HEK293T (cell line): ENCODE measurements around the gene B4GALT7.

Source experiments
- CTCF ChIA-PET: fragments of 350-600 bp; formaldehyde crosslinking; extraction: SDS; loops from one replicate; lab custom pipeline; 2021; ENCODE audit warnings: antibody characterized with exemption, inconsistent platforms; lab: Yijun Ruan, JAX
- POLR2A ChIA-PET: fragments of 350-600 bp; formaldehyde crosslinking; extraction: SDS; loops from one replicate; lab custom pipeline; 2020; ENCODE audit warnings: antibody characterized with exemption, inconsistent platforms; lab: Yijun Ruan, JAX
- DNase-seq: peaks from one replicate; pipeline ENCODE4 v3.0.0; 2012; ENCODE audit warnings: mixed read lengths; ENCODE audit errors: extremely low spot score
- ARNT ChIP-seq: fragments of 450-650 bp; IDR thresholded peaks from 2 replicates; pipeline ENCODE4 v1.6.1; 2017; ENCODE audit warnings: mild to moderate bottlenecking
- BHLHE40 ChIP-seq: fragments of 450-650 bp; IDR thresholded peaks from 2 replicates; pipeline ENCODE4 v1.6.1; 2016; ENCODE audit warnings: mild to moderate bottlenecking, moderate library complexity, borderline replicate concordance
- CTBP1 ChIP-seq: fragments of 450-650 bp; IDR thresholded peaks from 2 replicates; pipeline ENCODE4 v1.6.1; 2016; ENCODE audit warnings: borderline replicate concordance
- ELF4 ChIP-seq: fragments of 450-650 bp; IDR thresholded peaks from 2 replicates; pipeline ENCODE4 v1.6.1; 2017; ENCODE audit warnings: antibody characterized with exemption
- FOXA1 ChIP-seq: fragments of 450-650 bp; IDR thresholded peaks from 2 replicates; pipeline ENCODE4 v1.6.1; 2016; ENCODE audit warnings: mild to moderate bottlenecking
- FOXK2 ChIP-seq: fragments of 450-650 bp; IDR thresholded peaks from 2 replicates; pipeline ENCODE4 v1.6.1; 2016; ENCODE audit warnings: mild to moderate bottlenecking
- FOXM1 ChIP-seq: fragments of 450-650 bp; IDR thresholded peaks from 2 replicates; pipeline ENCODE4 v1.6.1; 2017; ENCODE audit warnings: mild to moderate bottlenecking, borderline replicate concordance
- HDGF ChIP-seq: fragments of 450-650 bp; IDR thresholded peaks from 2 replicates; pipeline ENCODE4 v1.6.1; 2017; ENCODE audit warnings: antibody characterized with exemption, borderline replicate concordance
- L3MBTL2 ChIP-seq: fragments of 450-650 bp; conservative IDR thresholded peaks from 2 replicates; pipeline ENCODE4 v1.6.1; 2016; ENCODE audit warnings: mild to moderate bottlenecking
- LEF1 ChIP-seq: fragments of 450-650 bp; IDR thresholded peaks from 2 replicates; pipeline ENCODE4 v1.6.1; 2017; ENCODE audit warnings: mild to moderate bottlenecking, borderline replicate concordance
- NFRKB ChIP-seq: fragments of 450-650 bp; IDR thresholded peaks from 2 replicates; pipeline ENCODE4 v1.6.1; 2016; ENCODE audit warnings: mild to moderate bottlenecking, moderate library complexity
- PKNOX1 ChIP-seq: fragments of 450-650 bp; IDR thresholded peaks from 2 replicates; pipeline ENCODE4 v1.6.1; 2016
- SP1 ChIP-seq: fragments of 450-650 bp; IDR thresholded peaks from 2 replicates; pipeline ENCODE4 v1.6.1; 2017
- SUZ12 ChIP-seq: fragments of 450-650 bp; IDR thresholded peaks from 2 replicates; pipeline ENCODE4 v1.6.1; 2016; ENCODE audit warnings: mild to moderate bottlenecking
- TARDBP ChIP-seq: fragments of 450-650 bp; IDR thresholded peaks from 2 replicates; pipeline ENCODE4 v1.6.1; 2016
- ZNF384 ChIP-seq: fragments of 450-650 bp; IDR thresholded peaks from 2 replicates; pipeline ENCODE4 v1.6.1; 2016

B4GALT7 gene, protein sequence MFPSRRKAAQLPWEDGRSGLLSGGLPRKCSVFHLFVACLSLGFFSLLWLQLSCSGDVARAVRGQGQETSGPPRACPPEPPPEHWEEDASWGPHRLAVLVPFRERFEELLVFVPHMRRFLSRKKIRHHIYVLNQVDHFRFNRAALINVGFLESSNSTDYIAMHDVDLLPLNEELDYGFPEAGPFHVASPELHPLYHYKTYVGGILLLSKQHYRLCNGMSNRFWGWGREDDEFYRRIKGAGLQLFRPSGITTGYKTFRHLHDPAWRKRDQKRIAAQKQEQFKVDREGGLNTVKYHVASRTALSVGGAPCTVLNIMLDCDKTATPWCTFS

GRCh38 chr5:177599731-177600507 lies at the start of gene B4GALT7:
TSS of gene B4GALT7 (plus strand) at chr5:177600132. CDS start at chr5:177600211, 79 bp downstream.
- peak; percentile 91 for DNase-seq
- POLR2A ChIA-PET = interaction anchor here (0.9 to 1.6 kb wide), 7 partner anchors 8 to 106 kb away, joined by 3 to 5 read pairs (median 4); partner anchors contain the start of genes PDLIM7 and TMED9
- TF ChIP-seq FOXM1 (peak; percentile 84), ZNF384 (no peak), FOXA1 (no peak), SUZ12 (no peak), LEF1 (no peak), BHLHE40 (no peak), HDGF (no peak), ELF4 (0 out of 2 replicates have a peak, but pooled peaks have one; percentile 4), ARNT (peak; percentile 92), L3MBTL2 (no peak; the same call in 1 of the 2 replicates)

DNA sequence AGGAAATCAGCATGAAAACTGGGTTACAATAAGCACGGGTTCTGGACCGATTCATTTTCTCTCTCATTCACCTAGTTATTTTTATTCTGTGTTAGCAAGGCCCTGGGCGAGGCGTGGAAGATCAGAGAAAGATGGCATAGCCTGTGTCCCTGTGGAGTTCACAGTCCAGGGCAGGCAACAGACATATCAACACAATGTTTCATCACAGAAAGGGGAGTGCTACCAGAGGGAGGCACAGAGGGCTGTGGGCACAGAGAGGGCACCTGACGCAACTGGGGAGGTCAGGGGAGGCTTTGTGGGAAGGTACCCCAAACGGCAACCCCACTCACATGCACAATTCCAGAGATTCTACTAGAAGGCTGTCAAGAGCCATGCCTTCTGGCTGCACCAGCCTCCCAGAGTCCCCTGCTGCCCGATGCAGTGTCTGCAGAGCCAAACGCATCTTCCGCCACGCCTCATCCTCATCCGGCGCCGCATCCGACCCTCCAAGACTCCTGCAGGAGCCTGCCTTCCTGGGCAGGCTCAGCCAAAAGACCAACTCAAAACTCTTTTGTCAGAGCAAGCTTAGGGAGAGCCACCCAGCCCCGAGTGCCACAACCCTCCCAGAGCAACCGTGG lies 47.0 kb upstream of the B4GALT7 start:
- POLR2A ChIA-PET = interaction anchor here (1.1 to 1.6 kb wide), 2 partner anchors 39 to 98 kb away, joined by 3 to 6 read pairs; partner anchors contain the start of gene TMED9
- no peak for DNase-seq
- CTCF ChIA-PET = no interaction called here
- TF ChIP-seq ELF4 = no peak
- TF ChIP-seq FOXA1 = no peak
- TF ChIP-seq TARDBP = no peak
- no peak for TF ChIP-seq SP1
- TF ChIP-seq NFRKB = no peak
- no peak for TF ChIP-seq L3MBTL2
- no peak for TF ChIP-seq CTBP1
- no peak for TF ChIP-seq LEF1
- TF ChIP-seq ARNT = no peak
- TF ChIP-seq BHLHE40 = no peak
- TF ChIP-seq HDGF = no peak
- TF ChIP-seq SUZ12 = no peak

More at GRCh38 chr5:177599731-177600507, at the start of gene B4GALT7:
- CTCF ChIA-PET = interaction anchor here (0.5 to 0.6 kb wide), 2 partner anchors 30 to 78 kb away, joined by 3 read pairs; no protein-coding TSS in a partner anchor

DNA sequence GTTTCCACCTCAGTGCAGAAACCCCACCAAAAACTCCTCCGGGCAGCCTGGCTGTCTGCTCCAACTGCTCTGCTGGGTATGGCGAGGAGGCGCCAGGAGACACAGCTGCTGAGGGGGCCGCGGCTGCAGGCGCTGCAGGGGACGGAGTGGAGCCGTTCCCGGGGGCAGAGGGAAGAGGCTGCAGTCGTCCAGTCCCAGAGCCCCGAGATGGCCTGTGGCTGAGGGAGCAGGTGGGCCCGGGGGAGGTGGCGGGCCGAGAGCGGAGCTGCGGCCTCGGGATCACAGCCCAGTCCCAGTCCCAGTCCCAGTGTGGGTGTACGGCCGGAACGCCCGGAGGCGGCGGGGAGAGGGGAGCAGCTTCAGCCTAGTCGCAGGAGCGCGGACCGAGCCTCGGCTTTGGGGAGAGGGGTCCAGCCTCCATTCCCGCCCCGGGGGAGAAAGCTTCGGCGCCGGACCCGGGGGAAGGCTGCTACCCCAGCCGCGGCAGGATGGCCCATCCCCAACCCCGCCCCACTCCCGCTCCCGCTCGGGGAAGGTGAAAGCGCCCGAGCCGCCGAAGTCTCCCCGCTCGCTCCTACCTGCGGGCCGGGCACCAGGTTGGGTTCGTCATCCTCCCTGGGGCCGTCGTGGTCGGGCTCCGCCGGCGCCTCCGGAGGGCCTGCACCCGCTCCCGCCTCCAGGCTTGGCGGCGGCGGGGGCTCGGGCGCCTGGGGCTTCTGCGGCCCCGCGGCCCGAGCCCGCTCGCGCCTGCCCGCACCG lies 46.1 kb upstream of the B4GALT7 start:
- CTCF ChIA-PET = no interaction called here
- POLR2A ChIA-PET = interaction anchor here (1.6 kb wide), 1 partner anchor 38 kb away, joined by 6 read pairs; the partner anchor contains the start of gene TMED9
- peak; percentile 71 for DNase-seq
- no peak for TF ChIP-seq PKNOX1
- TF ChIP-seq HDGF = no peak
- no peak for TF ChIP-seq L3MBTL2
- no peak for TF ChIP-seq SUZ12
- no peak for TF ChIP-seq FOXK2
- TF ChIP-seq ELF4 = no peak
- TF ChIP-seq CTBP1 = no peak
- no peak for TF ChIP-seq SP1
- no peak for TF ChIP-seq ZNF384
- no peak for TF ChIP-seq NFRKB
- TF ChIP-seq FOXM1 = no peak
- TF ChIP-seq LEF1 = no peak
- no peak for TF ChIP-seq BHLHE40
- no peak for TF ChIP-seq TARDBP
- TF ChIP-seq FOXA1 = no peak
- TF ChIP-seq ARNT = no peak

GRCh38 chr5:177554474-177555111 lies 45.3 kb upstream of the B4GALT7 start, which contains the start of gene FAM193B:
TSS of gene FAM193B (minus strand) at chr5:177554563. CDS start at chr5:177554458, 105 bp downstream.
- TF ChIP-seq NFRKB (no peak), FOXA1 (no peak), ARNT (0 out of 2 replicates have a peak, but pooled peaks have one; percentile 19), PKNOX1 (no peak), LEF1 (no peak), BHLHE40 (no peak), SP1 (no peak), FOXM1 (0 out of 2 replicates have a peak, but pooled peaks have one; percentile 9), HDGF (no peak), CTBP1 (no peak), ZNF384 (no peak), SUZ12 (no peak), FOXK2 (no peak), ELF4 (no peak), TARDBP (no peak), L3MBTL2 (peak; percentile 83)
- DNase-seq = peak; percentile 99
- ChIA-PET POLR2A (interaction anchor here (1.6 kb wide), 1 partner anchor 38 kb away, joined by 6 read pairs; the partner anchor contains the start of gene TMED9), CTCF (no interaction called here)
